GM19025 (cell line): ENCODE measurements around the gene CACNA1S.

ENCODE experiments used
- ATAC-seq: cut with Tn5 transposase; IDR thresholded peaks from one replicate; pipeline ENCODE4 v1.9.1; 2021; ENCODE audit warnings: mild to moderate bottlenecking, low read depth, moderate library complexity; ENCODE audit not compliant: unreplicated experiment

CACNA1S gene

DNA sequence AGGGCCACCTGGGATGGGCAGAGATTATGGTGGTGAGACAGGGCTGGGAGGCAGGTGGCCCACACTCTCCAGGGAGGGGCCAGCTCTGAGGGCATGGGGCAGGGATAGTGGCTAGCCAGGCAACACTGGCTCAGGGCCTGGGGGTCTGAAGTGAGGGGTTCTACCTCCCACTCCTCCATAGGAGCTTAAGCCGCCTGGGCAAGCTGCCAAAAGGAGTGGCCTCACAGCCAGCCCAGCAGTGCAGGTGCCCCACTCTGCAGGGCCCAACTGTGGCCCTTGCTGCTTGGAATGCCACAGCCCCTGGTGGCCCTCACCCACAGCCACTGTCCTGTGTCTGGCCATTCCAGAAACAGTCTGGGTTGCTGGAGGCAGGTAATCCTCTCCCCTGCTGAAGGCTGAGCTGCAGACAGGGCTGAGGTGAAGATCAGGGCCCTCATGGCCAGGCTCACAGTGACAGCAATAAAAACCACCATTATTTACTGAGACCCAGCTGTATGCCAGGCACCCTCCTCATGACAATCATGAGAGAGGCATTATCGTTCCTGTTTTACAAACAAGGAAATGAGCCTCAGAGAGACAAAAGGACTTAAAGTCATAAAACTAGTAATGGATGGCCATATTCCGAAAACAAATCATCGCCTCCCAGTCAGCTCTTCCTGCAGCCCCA lies 119.7 kb downstream of the CACNA1S start:
- ATAC-seq, result no peak

- ATAC-seq, result no peak
These were observed 121.1 kb downstream of the CACNA1S start for GRCh38 chr1:200991097-200991614.

DNA sequence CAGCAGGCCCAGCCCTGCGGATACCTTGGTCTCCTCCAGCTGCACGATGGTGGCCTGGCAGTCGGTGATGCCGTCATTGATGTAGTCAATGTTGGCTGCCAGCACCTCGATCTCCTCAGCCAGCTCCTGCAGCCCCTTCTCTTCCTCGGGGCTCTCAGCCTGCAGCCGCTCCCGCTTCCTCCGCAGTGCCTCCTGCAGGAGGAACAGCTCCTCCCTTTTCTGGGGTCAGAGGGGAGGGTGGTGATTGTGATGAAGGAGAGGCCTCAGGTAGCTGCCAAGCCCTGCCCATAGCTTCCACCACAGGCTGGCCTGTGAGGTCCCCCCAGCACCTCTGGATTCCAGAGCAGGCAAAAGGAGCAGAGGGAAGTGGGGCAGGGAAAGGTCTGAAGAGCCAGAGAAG lies 122.1 kb downstream of the CACNA1S start:
- ATAC-seq, result no peak
